Stimulated activated CD4-positive, alpha-beta T cell treated with anti-CD3 and anti-CD28 coated beads, Interleukin-1b, Interleukin-23, amount 100 ng/mL, for 1 hour (primary cell): ENCODE data around the gene GSTA1.
"Not testable (repeated sequence)": the region's sequence is repeated elsewhere in the genome, so short reads cannot be mapped to it uniquely, and the experiment has no call there.

ENCODE experiments used
- DNase-seq, 2 donors: peaks; one replicate each; pipeline ENCODE4 v3.0.0-alpha.2; 2020; ENCODE audit warnings: low read depth in 2 of 2

Gene GSTA1

GRCh38 chr6:52803668-52804255 lies at the start of gene GSTA1:
TSS of gene GSTA1 (minus strand) at chr6:52803816. CDS start at chr6:52799267, 4,549 bp downstream.
- DNase-seq: not testable (repeated sequence)

- DNase-seq: no peak
Observed at GRCh38 chr6:52849137-52849536, 45.5 kb upstream of the GSTA1 start.

- no peak for DNase-seq
Observed at GRCh38 chr6:52846002-52846401, 42.4 kb upstream of the GSTA1 start.

- DNase-seq: no peak
Observed at GRCh38 chr6:52843605-52844004, 40.0 kb upstream of the GSTA1 start.

- DNase-seq: no peak
Observed at GRCh38 chr6:52840763-52841585, 37.4 kb upstream of the GSTA1 start, which contains the start of gene GSTA5. TSS of gene GSTA5 (minus strand) at chr6:52840813.

- DNase-seq: peak; percentile 8 to 17
Observed at GRCh38 chr6:52839124-52840055, 35.8 kb upstream of the GSTA1 start.

GRCh38 chr6:52834481-52834880 lies 30.9 kb upstream of the GSTA1 start:
- no peak for DNase-seq

GRCh38 chr6:52830869-52831268 lies 27.3 kb upstream of the GSTA1 start:
- DNase-seq: not testable (repeated sequence)

- DNase-seq: no peak
Observed at GRCh38 chr6:52829046-52829817, 25.6 kb upstream of the GSTA1 start.

GRCh38 chr6:52828621-52829020 lies 25.0 kb upstream of the GSTA1 start:
- DNase-seq: not testable (repeated sequence)

- DNase-seq: not testable (repeated sequence)
Observed at GRCh38 chr6:52827073-52827783, 23.6 kb upstream of the GSTA1 start.

GRCh38 chr6:52826513-52826912 lies 22.9 kb upstream of the GSTA1 start:
- no peak for DNase-seq

GRCh38 chr6:52825900-52826459 lies 22.4 kb upstream of the GSTA1 start:
- not testable (repeated sequence) for DNase-seq

- DNase-seq: not testable (repeated sequence)
Observed at GRCh38 chr6:52825270-52825793, 21.7 kb upstream of the GSTA1 start.

- DNase-seq: no peak
Observed at GRCh38 chr6:52821842-52822241, 18.2 kb upstream of the GSTA1 start.

GRCh38 chr6:52820198-52820597 lies 16.6 kb upstream of the GSTA1 start:
- DNase-seq: no peak

- DNase-seq: no peak
Observed at GRCh38 chr6:52815167-52816092, 11.8 kb upstream of the GSTA1 start.

- not testable (repeated sequence) for DNase-seq
Observed at GRCh38 chr6:52814545-52814944, 10.9 kb upstream of the GSTA1 start.

- DNase-seq: not testable (repeated sequence)
Observed at GRCh38 chr6:52809777-52810176, 6.2 kb upstream of the GSTA1 start.
